Smooth muscle cell of bladder (primary cell): Measurements from ENCODE around the gene WRAP53. TPM values are rescaled to one million over a fixed set of nuclear protein-coding genes. Genes with fewer than 3 reads are reported as not detected.

Experiments used
- total RNA-seq: library from RNA; depleted of rRNA; stranded (reverse); fragments of >200 nt; gene quantifications from 2 replicates; pipeline ENCODE4 v1.2.3, GENCODE V29; 2014

The WRAP53 gene
- total RNA-seq = 3.1 and 3.4 TPM in 2 replicates

GRCh38 chr17:7687908-7688807 is at the start of gene WRAP53:
Gene WRAP53 (plus strand): TSS chr17:7688477. CDS start chr17:7688649, 172 bp downstream.

GRCh38 chr17:7650509-7651096 is 37.7 kb upstream of the WRAP53 start, which contains the start of gene ATP1B2:
Gene ATP1B2 (plus strand): TSS chr17:7650926. CDS start chr17:7651519, 593 bp downstream.

GRCh38 chr17:7687072-7687907 is 987 bp upstream of the WRAP53 start, which contains the start of gene TP53:
Gene TP53 (minus strand): TSS chr17:7687490. CDS start chr17:7676594, 10,896 bp downstream.

DNA sequence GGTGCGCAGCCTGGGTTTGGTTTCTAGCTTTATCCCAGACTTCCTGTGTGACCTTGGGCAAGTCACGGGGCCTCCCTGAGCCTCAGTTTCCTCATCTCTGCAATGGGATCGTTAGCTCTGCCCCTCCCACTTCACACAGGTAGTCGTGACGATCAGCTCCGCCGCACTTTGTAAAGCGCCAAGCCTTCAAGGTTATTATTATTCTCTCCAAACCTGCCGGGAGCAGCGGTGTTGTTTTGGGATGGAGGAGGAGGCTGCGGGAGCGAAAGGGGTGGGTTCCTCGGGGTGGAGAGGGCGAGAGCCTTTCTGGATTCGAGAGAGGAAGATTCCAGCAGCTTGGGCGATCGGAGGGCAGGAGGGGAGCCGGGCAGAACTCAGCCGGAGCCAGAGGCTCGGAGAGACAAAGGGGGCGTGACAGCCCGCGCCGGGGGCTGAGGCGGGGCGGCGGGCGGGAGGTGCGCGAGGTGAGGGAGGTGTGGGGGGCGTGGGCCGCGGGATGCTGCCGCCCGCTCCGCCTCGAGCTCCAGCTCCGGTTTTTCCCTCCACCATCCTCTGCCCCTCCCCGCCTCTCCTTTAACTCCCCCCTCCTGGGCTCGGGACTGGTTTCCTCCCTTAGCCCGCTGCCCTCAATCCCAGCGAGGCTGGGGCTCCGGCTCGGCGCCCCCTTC is 16.5 kb downstream of the WRAP53 start, which contains the start of gene EFNB3:
EFNB3 (plus strand) TSS at position 602 of the 668 bp plus-strand sequence. CDS start 397 bp downstream, outside the sequence.

GRCh38 chr17:7716901-7717755 is 28.9 kb downstream of the WRAP53 start, which contains the start of gene DNAH2:
Gene DNAH2 (plus strand): TSS chr17:7717744. CDS start chr17:7719735, 1,991 bp downstream.

Other genes starting within 250 kb of the WRAP53 start
- 0.71 and 3.4 TPM in 2 replicates for gene FGF11, start 249.0 kb upstream of the WRAP53 start, total RNA-seq
- 5.9 and 7.3 TPM in 2 replicates for gene CHRNB1, start 243.4 kb upstream of the WRAP53 start, total RNA-seq
- 14.8 and 19.0 TPM in 2 replicates for gene ZBTB4, start 208.8 kb upstream of the WRAP53 start, total RNA-seq
- not detected in 2 replicates for gene SLC35G6, start 207.0 kb upstream of the WRAP53 start, total RNA-seq
- gene POLR2A, start 204.1 kb upstream of the WRAP53 start, total RNA-seq = 65.1 and 79.0 TPM in 2 replicates
- gene TNFSF12, start 139.4 kb upstream of the WRAP53 start, total RNA-seq = 2.1 and 4.4 TPM in 2 replicates
- 0.71 and 0.74 TPM in 2 replicates for gene TNFSF13, start 129.7 kb upstream of the WRAP53 start, total RNA-seq
- 61.0 and 67.3 TPM in 2 replicates for gene SENP3, start 126.6 kb upstream of the WRAP53 start, total RNA-seq
- 11.2 and 16.3 TPM in 2 replicates for gene CD68, start 108.8 kb upstream of the WRAP53 start, total RNA-seq
- 54.0 and 54.8 TPM in 2 replicates for gene MPDU1, start 104.6 kb upstream of the WRAP53 start, total RNA-seq
- 0.14 and 0.18 TPM in 2 replicates for gene SOX15, start 98.4 kb upstream of the WRAP53 start, total RNA-seq
- 41.4 and 45.7 TPM in 2 replicates for gene FXR2, start 73.6 kb upstream of the WRAP53 start, total RNA-seq
- gene SAT2, start 60.7 kb upstream of the WRAP53 start, total RNA-seq = 52.7 and 54.0 TPM in 2 replicates
- gene SHBG, start 58.3 kb upstream of the WRAP53 start, total RNA-seq = 0.57 and 148 TPM in 2 replicates
- gene ATP1B2, start 37.6 kb upstream of the WRAP53 start, total RNA-seq = not detected in 2 replicates
- gene TP53, start 987 bp upstream of the WRAP53 start, total RNA-seq = 16.9 and 18.7 TPM in 2 replicates
- 0.09 and 0.28 TPM in 2 replicates for gene EFNB3, start 16.7 kb downstream of the WRAP53 start, total RNA-seq
- gene DNAH2, start 29.3 kb downstream of the WRAP53 start, total RNA-seq = 0.57 and 1.8 TPM in 2 replicates
- 4.8 and 7.7 TPM in 2 replicates for gene KDM6B, start 145.7 kb downstream of the WRAP53 start, total RNA-seq
- 0.14 and 0.28 TPM in 2 replicates for gene TMEM88, start 166.6 kb downstream of the WRAP53 start, total RNA-seq
- gene NAA38, start 169.1 kb downstream of the WRAP53 start, total RNA-seq = 96.1 and 113 TPM in 2 replicates
- 6.0 and 8.2 TPM in 2 replicates for gene CYB5D1, start 169.5 kb downstream of the WRAP53 start, total RNA-seq
- 231 and 283 TPM in 2 replicates for gene CHD3, start 200.3 kb downstream of the WRAP53 start, total RNA-seq
- 2.3 and 2.8 TPM in 2 replicates for gene RNF227, start 227.8 kb downstream of the WRAP53 start, total RNA-seq
- gene KCNAB3, start 241.4 kb downstream of the WRAP53 start, total RNA-seq = 0.18 and 0.28 TPM in 2 replicates
- 36.4 and 42.0 TPM in 2 replicates for gene TRAPPC1, start 243.5 kb downstream of the WRAP53 start, total RNA-seq
- gene CNTROB, start 243.7 kb downstream of the WRAP53 start, total RNA-seq = 13.4 and 17.4 TPM in 2 replicates